ENCODE results near the gene CFAP45. TPM values are rescaled to one million over a fixed set of nuclear protein-coding genes. Genes with fewer than 3 reads are reported as not detected.

CFAP45 gene
- polyA plus RNA-seq, 1 of the 3 experiments (the other 2 are of a cell fraction): 0.74 TPM

DNA sequence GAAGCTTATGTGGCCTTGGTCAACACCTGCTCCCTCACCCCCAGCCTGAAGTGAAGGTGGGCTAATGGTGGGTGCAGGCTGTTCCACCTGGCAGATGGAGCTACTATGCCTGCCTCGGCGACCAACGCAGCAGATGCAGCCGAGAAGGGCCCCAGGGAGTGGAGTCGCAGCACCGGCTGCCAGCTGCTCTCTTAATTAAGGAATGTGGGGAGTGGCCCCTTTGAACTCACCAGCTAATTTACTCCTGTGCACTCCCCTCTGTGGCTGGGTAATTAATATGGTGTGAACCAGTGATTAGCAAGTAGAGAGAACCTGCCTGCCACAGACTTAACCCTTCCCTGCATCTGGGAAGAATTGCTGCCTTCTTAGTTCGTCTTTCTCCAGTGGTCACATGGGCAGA lies 76.6 kb downstream of the CFAP45 start:
- Histone ChIP-seq H2AFZ (ENCODE audit: low read depth) (no peak overlapping the region), H3F3A (replicated peaks; ENCODE audit: insufficient read depth) (no peaks in the 10 kb centered on the region), H3K79me2 (ENCODE audit: insufficient read depth) (no peaks in the 10 kb centered on the region), H3K36me3 (replicated peaks in 1 of 2; ENCODE audit: control insufficient read depth in 1 of 2, insufficient read depth in 2 of 2, low read length in 1 of 2) (no peaks in the 10 kb centered on the region), H3K4me2 (no peak overlapping the region), H4K20me1 (ENCODE audit: insufficient read depth) (no peaks in the 10 kb centered on the region), H3K9me2 (no peaks in the 10 kb centered on the region), H3K4me3 (ENCODE audit: low read depth in 2 of 2, low read length in 1 of 2) (no peak overlapping the region), H3K9me3 (no peaks in the 10 kb centered on the region), H3K27ac (ENCODE audit: low read depth in 2 of 2, low read length in 1 of 2) (no peak overlapping the region), H3K9ac (no peak overlapping the region), H3K4me1 (ENCODE audit: control insufficient read depth in 1 of 2, insufficient read depth in 2 of 2, low read depth in 1 of 2, low read length in 1 of 2) (peaks cover 0 to 24% of the 10 kb centered on the region in 2 experiments; a peak in 1 of 4 replicates), H3K27me3 (ENCODE audit: insufficient read depth) (no peaks in the 10 kb centered on the region)
- POLR2A ChIA-PET: no interaction called here
- TF ChIP-seq CTCF (IDR thresholded peaks at IDR 0.05) (no peak), MAX (IDR thresholded peaks at IDR 0.05; ENCODE audit: low read depth) (no peak), FOXJ3 (CRISPR knock-in tag; IDR thresholded peaks at IDR 0.05) (no peak), GABPA (IDR thresholded peaks at IDR 0.05; ENCODE audit: low read depth) (no peak), FOSL2 (IDR thresholded peaks at IDR 0.05; ENCODE audit: borderline replicate concordance, low read depth) (no peak), POLR2AphosphoS5 (IDR thresholded peaks at IDR 0.05; ENCODE audit: low read depth, low read length) (no peak), CHD2 (IDR thresholded peaks at IDR 0.05; ENCODE audit: low read length, partially characterized antibody) (no peak), PBX3 (IDR thresholded peaks at IDR 0.05) (no peak), EP300 (IDR thresholded peaks at IDR 0.05; ENCODE audit: borderline replicate concordance in 1 of 2, low read depth in 1 of 2, low read length in 1 of 2) (no peak), TCF12 (IDR thresholded peaks at IDR 0.05) (no peak), TEAD4 (IDR thresholded peaks at IDR 0.05; ENCODE audit: borderline replicate concordance, insufficient read depth) (no peak), USF1 (IDR thresholded peaks at IDR 0.05; ENCODE audit: borderline replicate concordance, low read depth) (no peak)
- TF ChIP-seq, protein P1, sequence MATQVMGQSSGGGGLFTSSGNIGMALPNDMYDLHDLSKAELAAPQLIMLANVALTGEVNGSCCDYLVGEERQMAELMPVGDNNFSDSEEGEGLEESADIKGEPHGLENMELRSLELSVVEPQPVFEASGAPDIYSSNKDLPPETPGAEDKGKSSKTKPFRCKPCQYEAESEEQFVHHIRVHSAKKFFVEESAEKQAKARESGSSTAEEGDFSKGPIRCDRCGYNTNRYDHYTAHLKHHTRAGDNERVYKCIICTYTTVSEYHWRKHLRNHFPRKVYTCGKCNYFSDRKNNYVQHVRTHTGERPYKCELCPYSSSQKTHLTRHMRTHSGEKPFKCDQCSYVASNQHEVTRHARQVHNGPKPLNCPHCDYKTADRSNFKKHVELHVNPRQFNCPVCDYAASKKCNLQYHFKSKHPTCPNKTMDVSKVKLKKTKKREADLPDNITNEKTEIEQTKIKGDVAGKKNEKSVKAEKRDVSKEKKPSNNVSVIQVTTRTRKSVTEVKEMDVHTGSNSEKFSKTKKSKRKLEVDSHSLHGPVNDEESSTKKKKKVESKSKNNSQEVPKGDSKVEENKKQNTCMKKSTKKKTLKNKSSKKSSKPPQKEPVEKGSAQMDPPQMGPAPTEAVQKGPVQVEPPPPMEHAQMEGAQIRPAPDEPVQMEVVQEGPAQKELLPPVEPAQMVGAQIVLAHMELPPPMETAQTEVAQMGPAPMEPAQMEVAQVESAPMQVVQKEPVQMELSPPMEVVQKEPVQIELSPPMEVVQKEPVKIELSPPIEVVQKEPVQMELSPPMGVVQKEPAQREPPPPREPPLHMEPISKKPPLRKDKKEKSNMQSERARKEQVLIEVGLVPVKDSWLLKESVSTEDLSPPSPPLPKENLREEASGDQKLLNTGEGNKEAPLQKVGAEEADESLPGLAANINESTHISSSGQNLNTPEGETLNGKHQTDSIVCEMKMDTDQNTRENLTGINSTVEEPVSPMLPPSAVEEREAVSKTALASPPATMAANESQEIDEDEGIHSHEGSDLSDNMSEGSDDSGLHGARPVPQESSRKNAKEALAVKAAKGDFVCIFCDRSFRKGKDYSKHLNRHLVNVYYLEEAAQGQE (IDR thresholded peaks at IDR 0.05; ENCODE audit: low read depth, low read length): no peak
- TF ChIP-seq, protein P2, sequence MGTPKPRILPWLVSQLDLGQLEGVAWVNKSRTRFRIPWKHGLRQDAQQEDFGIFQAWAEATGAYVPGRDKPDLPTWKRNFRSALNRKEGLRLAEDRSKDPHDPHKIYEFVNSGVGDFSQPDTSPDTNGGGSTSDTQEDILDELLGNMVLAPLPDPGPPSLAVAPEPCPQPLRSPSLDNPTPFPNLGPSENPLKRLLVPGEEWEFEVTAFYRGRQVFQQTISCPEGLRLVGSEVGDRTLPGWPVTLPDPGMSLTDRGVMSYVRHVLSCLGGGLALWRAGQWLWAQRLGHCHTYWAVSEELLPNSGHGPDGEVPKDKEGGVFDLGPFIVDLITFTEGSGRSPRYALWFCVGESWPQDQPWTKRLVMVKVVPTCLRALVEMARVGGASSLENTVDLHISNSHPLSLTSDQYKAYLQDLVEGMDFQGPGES (IDR thresholded peaks at IDR 0.05; ENCODE audit: low read depth, low read length): no peak
- DNase-seq: peak; percentile 25
- CTCF ChIA-PET: interaction anchor here (0.7 to 6.3 kb wide), 5 partner anchors 9 to 67 kb away, joined by 3 to 84 read pairs (median 21); partner anchors contain the start of gene FCRL6
- 52% methylated on average over 7 of the region's 7 CpGs for WGBS (ENCODE audit: low lambda C conversion rate)

Small RNAs within 50 kb of the gene (small RNA-seq; reads per million reads assigned to genes)
- gene MIR4259: 0 reads per million in 7 experiments
- gene RF00570: 0 to 0.11 (median 0) reads per million in 7 experiments

Other genes starting within 250 kb of the CFAP45 start
- not detected in 2 replicates for gene CRP, start 185.6 kb downstream of the CFAP45 start, polyA plus RNA-seq (2012; rRNA removed)
- 41.2 and 44.3 TPM in 2 replicates for gene DUSP23, start 119.2 kb downstream of the CFAP45 start, polyA plus RNA-seq (2012; rRNA removed)
- not detected in 2 replicates for gene FCRL6, start 97.8 kb downstream of the CFAP45 start, polyA plus RNA-seq (2012; rRNA removed)
- gene SLAMF8, start 73.3 kb downstream of the CFAP45 start, polyA plus RNA-seq (2012; rRNA removed): not detected in 2 replicates
- gene VSIG8, start 37.5 kb downstream of the CFAP45 start, polyA plus RNA-seq (2012; rRNA removed): not detected in 2 replicates
- gene TAGLN2, start 25.3 kb upstream of the CFAP45 start, polyA plus RNA-seq (2012; rRNA removed): 625 and 646 TPM in 2 replicates
- 0.86 and 2.4 TPM in 2 replicates for gene IGSF9, start 45.4 kb upstream of the CFAP45 start, polyA plus RNA-seq (2012; rRNA removed)
- 0.12 and 0.19 TPM in 2 replicates for gene SLAMF9, start 54.1 kb upstream of the CFAP45 start, polyA plus RNA-seq (2012; rRNA removed)
- gene PIGM, start 131.8 kb upstream of the CFAP45 start, polyA plus RNA-seq (2012; rRNA removed): 4.0 and 5.1 TPM in 2 replicates
- gene KCNJ10, start 170.0 kb upstream of the CFAP45 start, polyA plus RNA-seq (2012; rRNA removed): 0.03 TPM in 1 of 2 replicates, not detected in the other
- 0.02 and 0.05 TPM in 2 replicates for gene KCNJ9, start 181.4 kb upstream of the CFAP45 start, polyA plus RNA-seq (2012; rRNA removed)
- gene IGSF8, start 198.5 kb upstream of the CFAP45 start, polyA plus RNA-seq (2012; rRNA removed): 67.9 and 70.7 TPM in 2 replicates
- 0.07 and 0.10 TPM in 2 replicates for gene ATP1A2, start 215.6 kb upstream of the CFAP45 start, polyA plus RNA-seq (2012; rRNA removed)

Data from SK-N-SH (cell line).